Measurements from ENCODE around the gene MSX2. TPM values are rescaled to one million over a fixed set of nuclear protein-coding genes. Genes with fewer than 3 reads are reported as not detected.

Gene MSX2
- total RNA-seq, 1 donor from 2014 or later: 1.1 TPM

DNA sequence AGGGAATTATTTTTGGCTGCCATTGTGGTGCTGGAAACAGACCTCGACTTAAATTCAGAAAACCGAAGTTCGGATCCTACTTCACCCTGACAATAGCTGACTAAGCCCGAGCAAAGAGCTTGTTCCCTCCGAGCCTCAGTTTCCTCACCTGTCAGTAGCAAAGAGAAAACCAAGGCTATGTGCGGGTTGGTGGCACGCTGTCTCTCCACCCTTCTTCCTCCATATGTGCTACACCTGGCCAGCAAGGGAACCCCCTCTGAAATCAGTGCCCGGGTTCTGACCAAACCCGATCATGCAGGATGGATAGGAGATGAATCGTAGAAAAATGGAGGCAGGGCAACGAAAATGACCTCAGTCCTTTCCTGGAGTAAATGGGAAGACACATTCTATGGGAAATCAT is 16.7 kb upstream of the MSX2 start:
- H3K36me3 Mint-ChIP-seq (ENCODE audit: low read depth): no peaks in the 10 kb centered on the region
- DNase-seq (ENCODE audit: low read depth, low spot score): no peak
- no peaks in the 10 kb centered on the region for H3K9me3 Mint-ChIP-seq
- H3K27ac Mint-ChIP-seq (ENCODE audit: unreplicated experiment): no peak overlapping the region
- TF ChIP-seq, protein P1, sequence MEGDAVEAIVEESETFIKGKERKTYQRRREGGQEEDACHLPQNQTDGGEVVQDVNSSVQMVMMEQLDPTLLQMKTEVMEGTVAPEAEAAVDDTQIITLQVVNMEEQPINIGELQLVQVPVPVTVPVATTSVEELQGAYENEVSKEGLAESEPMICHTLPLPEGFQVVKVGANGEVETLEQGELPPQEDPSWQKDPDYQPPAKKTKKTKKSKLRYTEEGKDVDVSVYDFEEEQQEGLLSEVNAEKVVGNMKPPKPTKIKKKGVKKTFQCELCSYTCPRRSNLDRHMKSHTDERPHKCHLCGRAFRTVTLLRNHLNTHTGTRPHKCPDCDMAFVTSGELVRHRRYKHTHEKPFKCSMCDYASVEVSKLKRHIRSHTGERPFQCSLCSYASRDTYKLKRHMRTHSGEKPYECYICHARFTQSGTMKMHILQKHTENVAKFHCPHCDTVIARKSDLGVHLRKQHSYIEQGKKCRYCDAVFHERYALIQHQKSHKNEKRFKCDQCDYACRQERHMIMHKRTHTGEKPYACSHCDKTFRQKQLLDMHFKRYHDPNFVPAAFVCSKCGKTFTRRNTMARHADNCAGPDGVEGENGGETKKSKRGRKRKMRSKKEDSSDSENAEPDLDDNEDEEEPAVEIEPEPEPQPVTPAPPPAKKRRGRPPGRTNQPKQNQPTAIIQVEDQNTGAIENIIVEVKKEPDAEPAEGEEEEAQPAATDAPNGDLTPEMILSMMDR (conservative IDR thresholded peaks at IDR 0.05): no peak
- peaks cover 17% of the 10 kb centered on the region for H3K4me1 Mint-ChIP-seq
- H3K27me3 Mint-ChIP-seq (ENCODE audit: low read depth): peaks cover 52% of the 10 kb centered on the region
- H3K4me3 Mint-ChIP-seq: no peak overlapping the region

GRCh38 chr5:174708476-174709207 is 15.7 kb upstream of the MSX2 start:
- no peaks in the 10 kb centered on the region for H3K9me3 Mint-ChIP-seq
- H3K36me3 Mint-ChIP-seq (ENCODE audit: low read depth): no peaks in the 10 kb centered on the region
- no peak overlapping the region for H3K4me3 Mint-ChIP-seq
- DNase-seq (ENCODE audit: low read depth, low spot score): no peak
- H3K4me1 Mint-ChIP-seq: peaks cover 17% of the 10 kb centered on the region
- no peak overlapping the region for H3K27ac Mint-ChIP-seq (ENCODE audit: unreplicated experiment)
- TF ChIP-seq, protein P1 (conservative IDR thresholded peaks at IDR 0.05): no peak
- H3K27me3 Mint-ChIP-seq (ENCODE audit: low read depth): peaks cover 58% of the 10 kb centered on the region

GRCh38 chr5:174714751-174715150 is 9.6 kb upstream of the MSX2 start:
- peaks cover 74% of the 10 kb centered on the region for H3K27me3 Mint-ChIP-seq (ENCODE audit: low read depth)
- no peaks in the 10 kb centered on the region for H3K9me3 Mint-ChIP-seq
- H3K4me3 Mint-ChIP-seq: no peak overlapping the region
- no peak overlapping the region for H3K27ac Mint-ChIP-seq (ENCODE audit: unreplicated experiment)
- no peaks in the 10 kb centered on the region for H3K36me3 Mint-ChIP-seq (ENCODE audit: low read depth)
- H3K4me1 Mint-ChIP-seq: no peaks in the 10 kb centered on the region
- no peak for DNase-seq (ENCODE audit: low read depth, low spot score)
- TF ChIP-seq, protein P1 (conservative IDR thresholded peaks at IDR 0.05): no peak

- TF ChIP-seq, protein P1 (conservative IDR thresholded peaks at IDR 0.05): no peak
- no peak for DNase-seq (ENCODE audit: low read depth, low spot score)
- no peaks in the 10 kb centered on the region for H3K9me3 Mint-ChIP-seq
- peaks cover 5% of the 10 kb centered on the region for H3K4me1 Mint-ChIP-seq
- peaks cover 77% of the 10 kb centered on the region for H3K27me3 Mint-ChIP-seq (ENCODE audit: low read depth)
- H3K4me3 Mint-ChIP-seq: no peak overlapping the region
- no peaks in the 10 kb centered on the region for H3K36me3 Mint-ChIP-seq (ENCODE audit: low read depth)
- no peak overlapping the region for H3K27ac Mint-ChIP-seq (ENCODE audit: unreplicated experiment)
These were observed 8.6 kb upstream of the MSX2 start for GRCh38 chr5:174715804-174716203.

- TF ChIP-seq, protein P1 (conservative IDR thresholded peaks at IDR 0.05): no peak
- peaks cover 12% of the 10 kb centered on the region for H3K4me1 Mint-ChIP-seq
- DNase-seq (ENCODE audit: low read depth, low spot score): no peak
- no peak overlapping the region for H3K4me3 Mint-ChIP-seq
- peaks cover 87% of the 10 kb centered on the region for H3K27me3 Mint-ChIP-seq (ENCODE audit: low read depth)
- no peaks in the 10 kb centered on the region for H3K36me3 Mint-ChIP-seq (ENCODE audit: low read depth)
- no peaks in the 10 kb centered on the region for H3K9me3 Mint-ChIP-seq
- no peak overlapping the region for H3K27ac Mint-ChIP-seq (ENCODE audit: unreplicated experiment)
These were observed 6.4 kb upstream of the MSX2 start for GRCh38 chr5:174717826-174718455.
